Epithelial cell of prostate (primary cell): ENCODE results near the gene NPAS2.

Experiments
- DNase-seq: peaks from one replicate; pipeline ENCODE4 v3.0.0-alpha.2; 2011; ENCODE audit warnings: low read depth, low spot score
- H3K27ac ChIP-seq: fragments of 450-650 bp; 2 replicates; pipeline ENCODE4 v1.5.1; 2017; ENCODE audit warnings: mild to moderate bottlenecking

The NPAS2 gene

GRCh38 chr2:100876231-100876860, 56.4 kb downstream of the NPAS2 start:
- H3K27ac ChIP-seq, result peak overlapping the region; percentile 58
- DNase-seq, result no peak

- peak overlapping the region; percentile 27 for H3K27ac ChIP-seq
- no peak for DNase-seq
Measured at GRCh38 chr2:100877555-100877954, 57.6 kb downstream of the NPAS2 start.

- H3K27ac ChIP-seq, result no peak overlapping the region
- no peak for DNase-seq
Measured at GRCh38 chr2:100878000-100878791, 58.3 kb downstream of the NPAS2 start.

GRCh38 chr2:100879296-100879695, 59.4 kb downstream of the NPAS2 start:
- H3K27ac ChIP-seq, result no peak overlapping the region
- DNase-seq, result no peak

- no peak overlapping the region for H3K27ac ChIP-seq
- DNase-seq, result no peak
Measured at GRCh38 chr2:100880036-100880435, 60.1 kb downstream of the NPAS2 start.

GRCh38 chr2:100880730-100881129, 60.8 kb downstream of the NPAS2 start:
- no peak overlapping the region for H3K27ac ChIP-seq
- DNase-seq, result no peak

- DNase-seq, result peak; percentile 86
Measured at GRCh38 chr2:100882645-100883613, 63.0 kb downstream of the NPAS2 start.

GRCh38 chr2:100884145-100884621, 64.2 kb downstream of the NPAS2 start:
- H3K27ac ChIP-seq, result peak overlapping the region; percentile 69
- DNase-seq, result no peak

More at GRCh38 chr2:100882645-100883613, 63.0 kb downstream of the NPAS2 start:
- H3K27ac ChIP-seq, result peak overlapping the region; percentile 69

- H3K27ac ChIP-seq, result no peak overlapping the region
- DNase-seq, result no peak
Measured at GRCh38 chr2:100886085-100886484, 66.1 kb downstream of the NPAS2 start.

GRCh38 chr2:100887039-100887578, 67.2 kb downstream of the NPAS2 start:
- H3K27ac ChIP-seq, result peak overlapping the region; percentile 6
- no peak for DNase-seq

GRCh38 chr2:100887713-100888495, 68.0 kb downstream of the NPAS2 start:
- DNase-seq, result peak; percentile 67
- peak overlapping the region; percentile 6 for H3K27ac ChIP-seq

- no peak for DNase-seq
Measured at GRCh38 chr2:100888601-100889000, 68.7 kb downstream of the NPAS2 start.

GRCh38 chr2:100889286-100889685, 69.3 kb downstream of the NPAS2 start:
- H3K27ac ChIP-seq, result peak overlapping the region; percentile 6
- no peak for DNase-seq

More at GRCh38 chr2:100888601-100889000, 68.7 kb downstream of the NPAS2 start:
- H3K27ac ChIP-seq, result peak overlapping the region; percentile 6

GRCh38 chr2:100891906-100892642, 72.1 kb downstream of the NPAS2 start:
- H3K27ac ChIP-seq, result peak overlapping the region; percentile 3

GRCh38 chr2:100893392-100894104, 73.6 kb downstream of the NPAS2 start:
- DNase-seq, result no peak
- H3K27ac ChIP-seq, result no peak overlapping the region

More at GRCh38 chr2:100891906-100892642, 72.1 kb downstream of the NPAS2 start:
- no peak for DNase-seq

- no peak overlapping the region for H3K27ac ChIP-seq
Measured at GRCh38 chr2:100894105-100894795, 74.3 kb downstream of the NPAS2 start.

GRCh38 chr2:100894796-100895156, 74.8 kb downstream of the NPAS2 start:
- no peak for DNase-seq
- H3K27ac ChIP-seq, result no peak overlapping the region

More at GRCh38 chr2:100894105-100894795, 74.3 kb downstream of the NPAS2 start:
- DNase-seq, result no peak
